ENCODE data around the gene RCSD1. TPM values are rescaled to one million over a fixed set of nuclear protein-coding genes. Genes with fewer than 3 reads are reported as not detected.

The RCSD1 gene
- total and polyA plus RNA-seq, 10 of the 15 experiments (the other 5 are each of a cell fraction or from before 2014, with no cell fraction given): 11.4 to 78.3 (median 71.6) TPM

DNA sequence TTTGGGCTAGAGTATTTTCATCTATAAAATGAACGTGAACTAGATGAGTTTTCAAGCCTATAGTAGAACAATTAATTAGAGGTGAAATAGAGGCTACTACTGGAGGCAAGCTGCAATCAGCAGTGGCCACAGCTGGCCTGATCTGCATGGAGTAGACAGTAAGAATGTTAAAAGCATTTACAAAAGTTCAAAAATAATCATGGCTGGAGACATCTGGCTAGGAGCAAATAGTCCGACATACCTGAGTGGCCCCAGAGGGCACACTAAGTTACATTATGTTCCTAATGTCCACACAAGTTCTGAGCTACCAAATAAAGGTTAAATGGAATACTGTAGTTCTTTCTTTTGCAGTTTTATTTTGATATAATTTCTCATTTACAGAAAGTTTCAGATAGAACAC lies 119.7 kb downstream of the RCSD1 start:
- FAIRE-seq: no peak
- Histone ChIP-seq H3K27ac (ENCODE audit: control insufficient read depth, insufficient read depth) (no peak overlapping the region; the same call in 1 of the 2 replicates), H4K20me1 (ENCODE audit: control insufficient read depth, insufficient read depth) (no peaks in the 10 kb centered on the region), H3K27me3 (replicated peaks in 1 of 2; ENCODE audit: control insufficient read depth in 2 of 2, insufficient read depth in 2 of 2, low read length in 1 of 2) (no peaks in the 10 kb centered on the region), H2AFZ (ENCODE audit: control insufficient read depth, low read depth, low read length) (no peak overlapping the region), H3K4me2 (ENCODE audit: control insufficient read depth, insufficient read depth) (no peak overlapping the region), H3K36me3 (ENCODE audit: control insufficient read depth in 2 of 2, insufficient read depth in 2 of 2, low read length in 1 of 2) (0 out of 4 replicates have a peak, but pooled peaks cover 0 to 2% of the 10 kb centered on the region in 2 experiments), H3K9ac (ENCODE audit: control insufficient read depth, insufficient read depth, low read length) (no peak overlapping the region), H3K9me3 (replicated peaks; ENCODE audit: control insufficient read depth, insufficient read depth, low read length) (no peaks in the 10 kb centered on the region), H3K79me2 (ENCODE audit: control insufficient read depth, insufficient read depth, low read length) (peaks cover 56% of the 10 kb centered on the region), H3K4me1 (ENCODE audit: control insufficient read depth, insufficient read depth, low read length) (peaks cover 17% of the 10 kb centered on the region), H3K4me3 (no peak overlapping the region)
- POLR2A ChIA-PET: interaction anchor here (1.0 kb wide), 1 partner anchor 29 kb away, joined by 4 read pairs; no protein-coding TSS in a partner anchor
- RAD21 ChIA-PET (ENCODE audit: unreplicated experiment): interaction anchor here (0.9 to 1.6 kb wide), 3 partner anchors 34 to 333 kb away, joined by 3 to 7 read pairs (median 4); no protein-coding TSS in a partner anchor
- BruUV-seq (replicated peaks): no TSS peak
- DNase-seq (ENCODE audit: low read depth, low spot score): no peak
- SMC1A ChIA-PET (ENCODE audit: uncharacterized antibody, unreplicated experiment): interaction anchor here (0.6 to 2.2 kb wide), 5 partner anchors 25 to 273 kb away, joined by 3 to 8 read pairs (median 3); no protein-coding TSS in a partner anchor
- intact Hi-C loops (cut with micrococcal nuclease; ENCODE audit: unreplicated experiment): no loop called here
- in situ Hi-C loops (cut with MboI): no loop called here
- CTCF ChIA-PET: interaction anchor here (0.6 to 1.0 kb wide), 3 partner anchors 28 to 61 kb away, joined by 3 read pairs; partner anchors contain the start of gene MPZL1
- no peak for ATAC-seq
- no peak for TF ChIP-seq NR2F1 (conservative IDR thresholded peaks at IDR 0.05)
- TF ChIP-seq LARP7 (IDR thresholded peaks at IDR 0.05): no peak
- no peak for TF ChIP-seq SMARCA5 (IDR thresholded peaks at IDR 0.05)
- no peak for TF ChIP-seq DPF2 (IDR thresholded peaks at IDR 0.05)
- no peak for TF ChIP-seq POLR2AphosphoS5 (IDR thresholded peaks at IDR 0.05; ENCODE audit: low read length)
- TF ChIP-seq, protein P1, sequence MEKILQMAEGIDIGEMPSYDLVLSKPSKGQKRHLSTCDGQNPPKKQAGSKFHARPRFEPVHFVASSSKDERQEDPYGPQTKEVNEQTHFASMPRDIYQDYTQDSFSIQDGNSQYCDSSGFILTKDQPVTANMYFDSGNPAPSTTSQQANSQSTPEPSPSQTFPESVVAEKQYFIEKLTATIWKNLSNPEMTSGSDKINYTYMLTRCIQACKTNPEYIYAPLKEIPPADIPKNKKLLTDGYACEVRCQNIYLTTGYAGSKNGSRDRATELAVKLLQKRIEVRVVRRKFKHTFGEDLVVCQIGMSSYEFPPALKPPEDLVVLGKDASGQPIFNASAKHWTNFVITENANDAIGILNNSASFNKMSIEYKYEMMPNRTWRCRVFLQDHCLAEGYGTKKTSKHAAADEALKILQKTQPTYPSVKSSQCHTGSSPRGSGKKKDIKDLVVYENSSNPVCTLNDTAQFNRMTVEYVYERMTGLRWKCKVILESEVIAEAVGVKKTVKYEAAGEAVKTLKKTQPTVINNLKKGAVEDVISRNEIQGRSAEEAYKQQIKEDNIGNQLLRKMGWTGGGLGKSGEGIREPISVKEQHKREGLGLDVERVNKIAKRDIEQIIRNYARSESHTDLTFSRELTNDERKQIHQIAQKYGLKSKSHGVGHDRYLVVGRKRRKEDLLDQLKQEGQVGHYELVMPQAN (conservative IDR thresholded peaks at IDR 0.05): no peak
- TF ChIP-seq HDAC2 (IDR thresholded peaks at IDR 0.05): no peak
- TF ChIP-seq SMC3 (IDR thresholded peaks at IDR 0.05; ENCODE audit: borderline replicate concordance, low read length): no peak
- TF ChIP-seq, protein P2, sequence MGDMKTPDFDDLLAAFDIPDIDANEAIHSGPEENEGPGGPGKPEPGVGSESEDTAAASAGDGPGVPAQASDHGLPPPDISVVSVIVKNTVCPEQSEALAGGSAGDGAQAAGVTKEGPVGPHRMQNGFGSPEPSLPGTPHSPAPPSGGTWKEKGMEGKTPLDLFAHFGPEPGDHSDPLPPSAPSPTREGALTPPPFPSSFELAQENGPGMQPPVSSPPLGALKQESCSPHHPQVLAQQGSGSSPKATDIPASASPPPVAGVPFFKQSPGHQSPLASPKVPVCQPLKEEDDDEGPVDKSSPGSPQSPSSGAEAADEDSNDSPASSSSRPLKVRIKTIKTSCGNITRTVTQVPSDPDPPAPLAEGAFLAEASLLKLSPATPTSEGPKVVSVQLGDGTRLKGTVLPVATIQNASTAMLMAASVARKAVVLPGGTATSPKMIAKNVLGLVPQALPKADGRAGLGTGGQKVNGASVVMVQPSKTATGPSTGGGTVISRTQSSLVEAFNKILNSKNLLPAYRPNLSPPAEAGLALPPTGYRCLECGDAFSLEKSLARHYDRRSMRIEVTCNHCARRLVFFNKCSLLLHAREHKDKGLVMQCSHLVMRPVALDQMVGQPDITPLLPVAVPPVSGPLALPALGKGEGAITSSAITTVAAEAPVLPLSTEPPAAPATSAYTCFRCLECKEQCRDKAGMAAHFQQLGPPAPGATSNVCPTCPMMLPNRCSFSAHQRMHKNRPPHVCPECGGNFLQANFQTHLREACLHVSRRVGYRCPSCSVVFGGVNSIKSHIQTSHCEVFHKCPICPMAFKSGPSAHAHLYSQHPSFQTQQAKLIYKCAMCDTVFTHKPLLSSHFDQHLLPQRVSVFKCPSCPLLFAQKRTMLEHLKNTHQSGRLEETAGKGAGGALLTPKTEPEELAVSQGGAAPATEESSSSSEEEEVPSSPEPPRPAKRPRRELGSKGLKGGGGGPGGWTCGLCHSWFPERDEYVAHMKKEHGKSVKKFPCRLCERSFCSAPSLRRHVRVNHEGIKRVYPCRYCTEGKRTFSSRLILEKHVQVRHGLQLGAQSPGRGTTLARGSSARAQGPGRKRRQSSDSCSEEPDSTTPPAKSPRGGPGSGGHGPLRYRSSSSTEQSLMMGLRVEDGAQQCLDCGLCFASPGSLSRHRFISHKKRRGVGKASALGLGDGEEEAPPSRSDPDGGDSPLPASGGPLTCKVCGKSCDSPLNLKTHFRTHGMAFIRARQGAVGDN (IDR thresholded peaks at IDR 0.05): no peak
- no peak for TF ChIP-seq TBL1XR1 (IDR thresholded peaks at IDR 0.05; ENCODE audit: low read depth, low read length)
- TF ChIP-seq SUZ12 (IDR thresholded peaks at IDR 0.05; ENCODE audit: unreplicated experiment): no peak
- TF ChIP-seq WRNIP1 (IDR thresholded peaks at IDR 0.05; ENCODE audit: borderline replicate concordance, low read depth, low read length): no peak
- no peak for TF ChIP-seq RB1 (IDR thresholded peaks at IDR 0.05; ENCODE audit: borderline replicate concordance)
- no peak for TF ChIP-seq NR2C1 (IDR thresholded peaks at IDR 0.05)
- TF ChIP-seq TCF3 (IDR thresholded peaks at IDR 0.05; ENCODE audit: borderline replicate concordance, insufficient read depth, low read depth, low read length): no peak
- 30% methylated on average over 2 of the region's 2 CpGs for WGBS (ENCODE audit: insufficient coverage, insufficient replicate concordance, low lambda C conversion rate, missing lambda C conversion rate)

All from GM12878 (cell line).